Measurements from ENCODE around the gene GLIS1. TPM values are rescaled to one million over a fixed set of nuclear protein-coding genes. Genes with fewer than 3 reads are reported as not detected.

The GLIS1 gene
- total and polyA plus RNA-seq, 2 donors (not counting 3 experiments of a cell fraction or from before 2014, with no cell fraction given): not detected

DNA sequence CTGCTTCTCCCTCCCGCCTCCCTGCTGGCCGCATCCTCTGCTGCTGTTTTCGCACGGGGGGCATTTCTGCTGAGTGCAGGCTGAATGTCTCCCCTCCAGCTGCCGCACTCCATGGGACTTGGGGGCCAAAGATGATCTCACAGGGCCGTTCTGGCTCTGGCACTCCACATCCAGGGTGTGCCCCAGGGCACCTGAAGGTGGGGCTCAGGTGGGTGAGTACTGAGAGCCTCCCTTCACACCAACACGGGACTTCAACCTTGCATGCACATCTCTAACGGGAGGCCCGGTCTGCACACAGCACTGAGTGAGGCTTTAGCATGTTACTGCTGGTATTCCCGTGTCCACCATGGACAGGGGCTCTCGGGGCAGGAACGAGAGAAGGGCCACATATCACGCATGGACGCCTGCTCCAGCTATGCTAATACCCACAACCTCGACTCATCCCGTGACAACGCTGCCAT, 190.9 kb downstream of the GLIS1 start:
- TF ChIP-seq, protein P1, sequence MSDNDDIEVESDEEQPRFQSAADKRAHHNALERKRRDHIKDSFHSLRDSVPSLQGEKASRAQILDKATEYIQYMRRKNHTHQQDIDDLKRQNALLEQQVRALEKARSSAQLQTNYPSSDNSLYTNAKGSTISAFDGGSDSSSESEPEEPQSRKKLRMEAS (IDR thresholded peaks at IDR 0.05; ENCODE audit: insufficient read depth, insufficient read length): no peak
- no peak for TF ChIP-seq FOS (IDR thresholded peaks at IDR 0.05; ENCODE audit: borderline replicate concordance, insufficient read depth, low read length)
- no peak for TF ChIP-seq JUN (IDR thresholded peaks at IDR 0.05; ENCODE audit: borderline replicate concordance, insufficient read depth, insufficient read length, low read depth)
- TF ChIP-seq, protein P2, sequence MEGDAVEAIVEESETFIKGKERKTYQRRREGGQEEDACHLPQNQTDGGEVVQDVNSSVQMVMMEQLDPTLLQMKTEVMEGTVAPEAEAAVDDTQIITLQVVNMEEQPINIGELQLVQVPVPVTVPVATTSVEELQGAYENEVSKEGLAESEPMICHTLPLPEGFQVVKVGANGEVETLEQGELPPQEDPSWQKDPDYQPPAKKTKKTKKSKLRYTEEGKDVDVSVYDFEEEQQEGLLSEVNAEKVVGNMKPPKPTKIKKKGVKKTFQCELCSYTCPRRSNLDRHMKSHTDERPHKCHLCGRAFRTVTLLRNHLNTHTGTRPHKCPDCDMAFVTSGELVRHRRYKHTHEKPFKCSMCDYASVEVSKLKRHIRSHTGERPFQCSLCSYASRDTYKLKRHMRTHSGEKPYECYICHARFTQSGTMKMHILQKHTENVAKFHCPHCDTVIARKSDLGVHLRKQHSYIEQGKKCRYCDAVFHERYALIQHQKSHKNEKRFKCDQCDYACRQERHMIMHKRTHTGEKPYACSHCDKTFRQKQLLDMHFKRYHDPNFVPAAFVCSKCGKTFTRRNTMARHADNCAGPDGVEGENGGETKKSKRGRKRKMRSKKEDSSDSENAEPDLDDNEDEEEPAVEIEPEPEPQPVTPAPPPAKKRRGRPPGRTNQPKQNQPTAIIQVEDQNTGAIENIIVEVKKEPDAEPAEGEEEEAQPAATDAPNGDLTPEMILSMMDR (IDR thresholded peaks at IDR 0.05; ENCODE audit: extremely low read depth in 1 of 2, insufficient read depth in 1 of 2, low read depth in 1 of 2, low read length in 2 of 2): no peak
- no peak for TF ChIP-seq POLR2AphosphoS5 (IDR thresholded peaks at IDR 0.05; ENCODE audit: insufficient read depth, low read depth, low read length)
- no peak for TF ChIP-seq GATA2 (IDR thresholded peaks at IDR 0.05; ENCODE audit: insufficient read depth, insufficient read length, low read depth, low read length)
- no peak for TF ChIP-seq POLR2A (IDR thresholded peaks at IDR 0.05; ENCODE audit: low read depth, low read length)
- TF ChIP-seq EZH2 (IDR thresholded peaks at IDR 0.05; ENCODE audit: borderline replicate concordance, low read depth, low read length, severe bottlenecking): no peak
- H3K4me1 ChIP-seq (ENCODE audit: control insufficient read depth, extremely low read depth, insufficient read depth, low read length): no peaks in the 10 kb centered on the region
- no peak overlapping the region for H3K27ac ChIP-seq (ENCODE audit: insufficient read depth, low read depth, low read length)
- no peaks in the 10 kb centered on the region for H3K9me1 ChIP-seq (replicated peaks; ENCODE audit: control insufficient read depth, extremely low read depth, insufficient read depth, low read length)
- ChIA-PET CTCF (no interaction called here), POLR2A (no interaction called here)
- no peaks in the 10 kb centered on the region for H3K27me3 ChIP-seq (ENCODE audit: control insufficient read depth in 2 of 2, insufficient read depth in 2 of 2, low read length in 2 of 2)
- H3K9ac ChIP-seq (replicated peaks; ENCODE audit: extremely low read depth, insufficient read depth, low read length): no peak overlapping the region
- H2AFZ ChIP-seq (ENCODE audit: low read depth, low read length): no peak overlapping the region
- no peaks in the 10 kb centered on the region for H3K9me3 ChIP-seq (replicated peaks; ENCODE audit: control insufficient read depth, insufficient read depth, low read length)
- H3K79me2 ChIP-seq (ENCODE audit: control insufficient read depth, insufficient read depth, low read length): no peaks in the 10 kb centered on the region
- FAIRE-seq (no peak), DNase-seq (ENCODE audit: low read depth, low spot score) (no peak)
- BruUV-seq (replicated peaks): no TSS peak
- dilution Hi-C loops (cut with MboI; ENCODE audit: extremely low pct_ligation_motif_present, low sequenced_read_pairs) (no loop called here), intact Hi-C loops (cut with micrococcal nuclease) (no loop called here)
- no peaks in the 10 kb centered on the region for H3K36me3 ChIP-seq (ENCODE audit: control insufficient read depth in 2 of 2, extremely low read depth in 1 of 2, insufficient read depth in 2 of 2, low read length in 2 of 2)
- no peak overlapping the region for H3K4me2 ChIP-seq (ENCODE audit: insufficient read depth, low read length)
- H4K20me1 ChIP-seq (replicated peaks; ENCODE audit: control insufficient read depth, extremely low read depth, insufficient read depth, low read length): no peaks in the 10 kb centered on the region
- H3K4me3 ChIP-seq (replicated peaks in 1 of 3; ENCODE audit: insufficient read depth in 1 of 3, low read depth in 1 of 3, low read length in 3 of 3): no peak overlapping the region
